ENCODE measurements around the gene TRIP13. TPM values are rescaled to one million over a fixed set of nuclear protein-coding genes. Genes with fewer than 3 reads are reported as not detected.

The TRIP13 gene
- total and polyA plus RNA-seq, 2 of the 13 experiments (the other 11 are each of a cell fraction or from before 2014, with no cell fraction given), result 13.5 to 33.0 TPM

GRCh38 chr5:876398-877365, 16.0 kb upstream of the TRIP13 start:
- CTCF ChIA-PET (ENCODE audit: low intra/inter-chr PET ratio, low total read pairs), result no interaction called here
- TF ChIP-seq RBFOX2 (IDR thresholded peaks at IDR 0.05; ENCODE audit: low read depth, low read length) (peak; percentile 25; the same call in 1 of the 2 replicates), NR0B2 (CRISPR knock-in tag; IDR thresholded peaks at IDR 0.05) (no peak), ZEB1 (IDR thresholded peaks at IDR 0.05; ENCODE audit: insufficient replicate concordance, low read depth) (no peak), CBFB (CRISPR knock-in tag; IDR thresholded peaks at IDR 0.05) (no peak), ZNF281 (CRISPR knock-in tag; IDR thresholded peaks at IDR 0.05; ENCODE audit: borderline replicate concordance) (no peak), PRMT3 (CRISPR knock-in tag; IDR thresholded peaks at IDR 0.05; ENCODE audit: borderline replicate concordance, low read depth) (no peak), SNAPC5 (CRISPR knock-in tag; IDR thresholded peaks at IDR 0.05; ENCODE audit: borderline replicate concordance) (no peak), AGO2 (optimal IDR thresholded peaks at IDR 0.05; ENCODE audit: low read depth, low read length) (peak; percentile 29), ZNF800 (CRISPR knock-in tag; IDR thresholded peaks at IDR 0.05) (no peak), MIXL1 (CRISPR knock-in tag; IDR thresholded peaks at IDR 0.05) (no peak)
- no peak overlapping the region for H3K4me2 ChIP-seq (ENCODE audit: low read depth, low read length)
- no peaks in the 10 kb centered on the region for H3K79me2 ChIP-seq (ENCODE audit: insufficient read depth, low read length)
- BruUV-seq (replicated peaks), result no TSS peak
- FAIRE-seq (no peak), DNase-seq (ENCODE audit: low spot score) (no peak), ATAC-seq (no peak)
- POLR2A ChIA-PET, result no interaction called here
- H2AFZ ChIP-seq (ENCODE audit: low read length), result no peak overlapping the region
- 98% methylated on average over 23 of the region's 28 CpGs for WGBS (ENCODE audit: low lambda C conversion rate)
- no peak overlapping the region for H3K4me3 ChIP-seq (replicated peaks in 1 of 3; ENCODE audit: insufficient read depth in 1 of 3, low read depth in 2 of 3, low read length in 3 of 3)
- no peak overlapping the region for H3K27ac ChIP-seq (ENCODE audit: extremely low read length, insufficient read depth, low read length)
- H3K4me1 ChIP-seq (ENCODE audit: insufficient read depth, low read length), result no peaks in the 10 kb centered on the region
- intact Hi-C loops (cut with micrococcal nuclease; ENCODE audit: unreplicated experiment), result no loop called here
- H3K9ac ChIP-seq (ENCODE audit: insufficient read depth, low read depth, low read length), result no peak overlapping the region
- H3K27me3 ChIP-seq (ENCODE audit: control insufficient read depth in 1 of 2, insufficient read depth in 2 of 2, low read length in 2 of 2), result no peaks in the 10 kb centered on the region
- in situ Hi-C loops (cut with HindIII; ENCODE audit: extremely low pct_ligation_motif_present, low pct_unique_long_range_greater_than_20kb), result no loop called here
- peaks cover 25 to 68% of the 10 kb centered on the region in 2 experiments for H3K36me3 ChIP-seq (replicated peaks in 1 of 2; ENCODE audit: control insufficient read depth in 1 of 2, insufficient read depth in 2 of 2, low read length in 2 of 2)
- no peaks in the 10 kb centered on the region for H3K9me3 ChIP-seq (ENCODE audit: low read length)
- H4K20me1 ChIP-seq (ENCODE audit: insufficient read depth, low read length), result no peaks in the 10 kb centered on the region

Measured in HepG2 (cell line).